ENCODE measurements around the gene IGFL1.

DNA sequence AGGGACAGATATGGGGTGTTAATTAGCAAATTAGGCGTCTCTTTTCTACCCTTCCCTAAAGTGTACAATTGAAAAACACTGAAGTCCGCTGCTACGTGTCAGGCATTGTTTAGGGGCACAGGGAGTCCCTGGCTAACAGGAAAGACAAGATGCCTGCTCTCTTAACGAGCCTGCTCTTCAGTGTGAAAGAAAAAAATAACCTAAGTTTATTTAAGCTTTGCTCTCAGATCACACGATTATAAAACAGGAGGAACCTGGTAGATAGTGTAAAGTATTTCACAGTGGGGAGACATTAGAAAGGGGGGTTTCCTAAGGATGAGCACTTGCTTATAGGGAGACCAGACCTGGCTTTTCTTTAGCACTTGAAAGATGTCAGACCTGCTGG lies 42.8 kb upstream of the IGFL1 start:
- no peak for TF ChIP-seq ZNF274 (IDR thresholded peaks at IDR 0.05; ENCODE audit: low read depth, low read length)
- no peak for TF ChIP-seq YY1 (IDR thresholded peaks at IDR 0.05; ENCODE audit: insufficient read depth, insufficient read length)
- TF ChIP-seq SUZ12 (IDR thresholded peaks at IDR 0.05; ENCODE audit: extremely low read depth, insufficient read depth, insufficient read length), result no peak
